ENCODE data around the gene SIN3A. TPM values are rescaled to one million over a fixed set of nuclear protein-coding genes. Genes with fewer than 3 reads are reported as not detected.

Gene SIN3A
- total RNA-seq, 1 donor from 2014 or later, result 96.4 TPM

DNA sequence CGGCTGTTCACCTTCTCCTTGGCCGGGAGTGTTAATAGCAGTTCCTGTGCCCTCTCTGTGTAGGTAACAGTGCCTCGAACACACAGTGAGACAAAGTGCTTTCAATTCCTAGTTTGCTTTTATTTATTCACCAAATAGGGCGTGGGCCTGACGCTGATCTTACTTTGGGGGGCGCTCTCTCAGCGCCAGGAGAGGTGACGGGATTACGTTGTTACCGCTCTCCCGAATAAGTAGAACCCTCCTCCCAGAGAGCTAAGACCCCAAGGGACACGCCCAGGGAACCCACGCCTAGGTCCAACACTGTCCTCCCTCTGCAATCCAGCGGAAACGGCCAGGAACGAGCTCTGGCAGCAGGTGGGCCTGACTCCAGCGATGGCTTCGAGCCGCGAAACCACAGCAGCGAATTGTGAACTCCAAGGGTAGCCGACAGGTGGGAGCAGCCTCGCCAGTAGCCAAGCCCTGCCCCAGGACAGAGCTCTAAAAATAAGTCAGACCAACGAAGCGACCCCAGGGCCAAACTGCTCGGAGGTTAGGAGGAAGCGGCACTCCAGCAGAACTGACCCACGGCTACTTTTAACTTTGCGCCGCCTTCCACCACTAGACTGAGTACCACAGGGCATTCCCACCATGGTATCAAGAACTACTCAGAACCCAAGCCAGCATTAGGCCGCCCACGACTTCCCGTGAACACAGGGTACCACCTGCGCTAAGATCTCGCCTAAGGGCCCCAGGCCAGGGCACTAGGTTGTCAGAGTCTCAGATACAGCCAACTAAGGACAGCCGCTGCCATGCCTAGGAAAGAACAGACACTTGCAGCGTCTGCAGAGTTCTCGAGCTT lies 1.6 kb upstream of the SIN3A start:
- Mint-ChIP-seq H3K27ac (peak overlapping the region; percentile 99), H3K36me3 (ENCODE audit: insufficient read depth) (no peaks in the 10 kb centered on the region), H3K4me3 (ENCODE audit: low read depth) (peak overlapping the region; percentile 93), H3K9me3 (ENCODE audit: low read depth) (no peaks in the 10 kb centered on the region), H3K27me3 (no peaks in the 10 kb centered on the region), H3K4me1 (ENCODE audit: low read depth) (peaks cover 25% of the 10 kb centered on the region)
- TF ChIP-seq, protein P1, sequence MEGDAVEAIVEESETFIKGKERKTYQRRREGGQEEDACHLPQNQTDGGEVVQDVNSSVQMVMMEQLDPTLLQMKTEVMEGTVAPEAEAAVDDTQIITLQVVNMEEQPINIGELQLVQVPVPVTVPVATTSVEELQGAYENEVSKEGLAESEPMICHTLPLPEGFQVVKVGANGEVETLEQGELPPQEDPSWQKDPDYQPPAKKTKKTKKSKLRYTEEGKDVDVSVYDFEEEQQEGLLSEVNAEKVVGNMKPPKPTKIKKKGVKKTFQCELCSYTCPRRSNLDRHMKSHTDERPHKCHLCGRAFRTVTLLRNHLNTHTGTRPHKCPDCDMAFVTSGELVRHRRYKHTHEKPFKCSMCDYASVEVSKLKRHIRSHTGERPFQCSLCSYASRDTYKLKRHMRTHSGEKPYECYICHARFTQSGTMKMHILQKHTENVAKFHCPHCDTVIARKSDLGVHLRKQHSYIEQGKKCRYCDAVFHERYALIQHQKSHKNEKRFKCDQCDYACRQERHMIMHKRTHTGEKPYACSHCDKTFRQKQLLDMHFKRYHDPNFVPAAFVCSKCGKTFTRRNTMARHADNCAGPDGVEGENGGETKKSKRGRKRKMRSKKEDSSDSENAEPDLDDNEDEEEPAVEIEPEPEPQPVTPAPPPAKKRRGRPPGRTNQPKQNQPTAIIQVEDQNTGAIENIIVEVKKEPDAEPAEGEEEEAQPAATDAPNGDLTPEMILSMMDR (IDR thresholded peaks at IDR 0.05; ENCODE audit: unreplicated experiment), result peak; percentile 41
- DNase-seq (ENCODE audit: low spot score, unreplicated experiment), result peak; percentile 48

DNA sequence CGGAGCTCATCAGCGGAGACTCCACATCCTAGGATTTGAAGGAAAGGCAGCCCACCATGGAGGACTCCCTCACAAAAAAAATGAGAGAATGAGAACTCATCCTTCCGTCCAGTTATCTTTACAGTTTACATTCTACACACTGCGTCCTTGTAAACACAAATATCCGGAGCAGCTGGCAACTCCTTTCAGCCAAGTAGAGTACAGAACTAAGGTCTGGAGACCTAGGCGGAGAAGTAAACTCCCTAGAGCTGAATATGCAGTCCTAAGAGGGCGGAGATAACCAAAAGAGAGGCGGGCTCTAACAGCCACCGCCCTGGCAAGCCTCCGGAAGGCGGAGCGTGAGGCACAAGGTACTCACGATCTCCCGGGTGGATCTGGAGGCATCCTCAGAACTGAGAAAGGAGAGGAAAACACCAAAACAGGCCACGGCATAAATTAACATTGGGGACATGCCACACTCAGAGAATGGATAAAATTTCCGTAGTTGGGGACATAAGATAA lies 924 bp upstream of the SIN3A start:
- DNase-seq (ENCODE audit: low spot score, unreplicated experiment), result peak; percentile 41
- Mint-ChIP-seq H3K36me3 (ENCODE audit: insufficient read depth) (peaks cover 2% of the 10 kb centered on the region), H3K27me3 (no peaks in the 10 kb centered on the region), H3K27ac (peak overlapping the region; percentile 99), H3K4me3 (ENCODE audit: low read depth) (peak overlapping the region; percentile 93), H3K9me3 (ENCODE audit: low read depth) (no peaks in the 10 kb centered on the region), H3K4me1 (ENCODE audit: low read depth) (peaks cover 25% of the 10 kb centered on the region)
- TF ChIP-seq, protein P1 (IDR thresholded peaks at IDR 0.05; ENCODE audit: unreplicated experiment), result no peak

DNA sequence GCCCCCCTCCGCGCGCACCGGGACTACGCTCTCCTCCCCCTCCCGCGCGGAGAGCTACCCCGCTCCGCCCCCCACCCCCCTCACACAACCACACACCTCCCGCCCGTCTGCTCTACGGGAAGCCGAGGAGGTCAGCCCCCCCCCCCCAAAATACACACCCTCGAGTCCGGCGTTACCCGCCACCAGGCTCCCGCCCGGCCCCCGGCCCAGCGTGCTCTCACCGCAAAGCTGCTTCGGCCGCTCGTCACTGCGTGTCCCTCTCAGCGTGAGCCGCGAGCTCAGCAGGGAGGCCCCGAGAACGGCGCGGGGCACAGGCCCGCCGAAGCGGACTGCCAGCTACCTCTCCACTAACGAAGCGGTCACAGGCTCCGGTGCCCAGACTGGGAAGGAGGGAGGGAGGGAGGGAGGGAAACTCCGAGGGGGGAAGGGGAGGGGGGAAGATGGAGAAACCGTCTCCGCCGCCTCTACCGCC lies 252 bp downstream of the SIN3A start:
- TF ChIP-seq, protein P1 (IDR thresholded peaks at IDR 0.05; ENCODE audit: unreplicated experiment), result no peak
- Mint-ChIP-seq H3K4me1 (ENCODE audit: low read depth) (peaks cover 18% of the 10 kb centered on the region), H3K27me3 (no peaks in the 10 kb centered on the region), H3K36me3 (ENCODE audit: insufficient read depth) (peaks cover 2% of the 10 kb centered on the region), H3K9me3 (ENCODE audit: low read depth) (no peaks in the 10 kb centered on the region), H3K4me3 (ENCODE audit: low read depth) (peak overlapping the region; percentile 93), H3K27ac (peak overlapping the region; percentile 95)
- no peak for DNase-seq (ENCODE audit: low spot score, unreplicated experiment)

DNA sequence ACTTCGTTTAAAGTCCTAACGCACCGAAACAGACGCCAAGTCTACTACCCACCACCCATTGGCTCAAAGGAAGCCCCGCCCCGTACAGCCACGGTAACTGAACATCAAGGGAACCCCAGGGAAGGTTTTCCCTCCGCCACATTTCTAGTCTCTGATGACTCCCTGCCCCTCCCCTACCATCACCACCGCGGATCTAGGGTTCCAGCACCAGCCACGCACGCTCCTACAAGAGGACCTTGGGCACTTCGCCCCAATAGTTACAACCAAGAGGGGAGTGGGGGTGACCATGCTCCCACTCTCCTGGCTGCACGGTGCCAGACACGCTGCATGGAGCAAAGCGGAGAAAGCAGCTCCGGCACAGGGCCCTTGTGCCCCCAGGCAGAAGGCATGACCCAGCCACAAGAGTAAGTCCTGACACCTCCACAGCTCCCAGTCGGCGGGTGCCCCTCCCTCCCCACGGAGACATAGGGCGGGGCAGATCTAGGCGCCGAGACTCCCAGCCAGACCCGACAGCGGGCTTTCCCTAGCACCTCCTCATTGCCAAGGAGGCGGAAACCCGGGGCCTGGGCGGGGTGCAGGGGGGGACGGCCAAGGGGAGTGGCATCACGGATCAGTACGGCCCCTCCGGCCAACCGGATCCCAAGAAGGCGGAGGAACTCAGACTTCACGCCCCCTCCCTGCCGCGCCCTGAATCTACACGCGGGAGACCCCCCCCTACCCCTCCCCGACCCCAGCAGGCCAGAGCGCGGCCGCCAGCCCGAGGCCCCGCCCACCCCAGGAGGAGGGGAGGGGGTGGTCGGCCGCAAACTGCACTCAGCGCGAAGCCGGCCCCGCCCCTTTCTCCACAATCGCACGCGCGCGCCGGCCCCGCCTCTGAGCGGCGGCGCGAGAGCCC lies 936 bp downstream of the SIN3A start:
- Mint-ChIP-seq H3K36me3 (ENCODE audit: insufficient read depth) (peaks cover 4% of the 10 kb centered on the region), H3K27ac (peak overlapping the region; percentile 98), H3K4me3 (ENCODE audit: low read depth) (peak overlapping the region; percentile 93), H3K27me3 (no peaks in the 10 kb centered on the region), H3K9me3 (ENCODE audit: low read depth) (no peaks in the 10 kb centered on the region), H3K4me1 (ENCODE audit: low read depth) (peaks cover 17% of the 10 kb centered on the region)
- peak; percentile 93 for DNase-seq (ENCODE audit: low spot score, unreplicated experiment)
- TF ChIP-seq, protein P1 (IDR thresholded peaks at IDR 0.05; ENCODE audit: unreplicated experiment), result peak; percentile 7
